HFF-Myc (cell line): Measurements from ENCODE around the gene SERPINB1.

ENCODE experiments used
- DNase-seq: peaks from one replicate; pipeline ENCODE4 v3.0.0-alpha.2; 2011; ENCODE audit warnings: low read depth; ENCODE audit errors: extremely low read depth
- H3K4me3 ChIP-seq: replicated peaks from 2 replicates; pipeline ENCODE4 v1.5.1; 2011; ENCODE audit warnings: low read depth, mild to moderate bottlenecking, control low read depth, low read length
- CTCF ChIP-seq: IDR thresholded peaks from 2 replicates; pipeline ENCODE4 v1.5.1; 2012; ENCODE audit warnings: mild to moderate bottlenecking, low read depth, low read length, control low read depth; ENCODE audit errors: missing control alignments

The SERPINB1 gene

GRCh38 chr6:2784930-2785329 is 56.7 kb downstream of the SERPINB1 start:
- no peak for DNase-seq
- no peak overlapping the region for H3K4me3 ChIP-seq
- TF ChIP-seq CTCF, result no peak

GRCh38 chr6:2784061-2784460 is 57.6 kb downstream of the SERPINB1 start:
- no peak overlapping the region for H3K4me3 ChIP-seq
- DNase-seq, result no peak
- no peak for TF ChIP-seq CTCF

GRCh38 chr6:2783188-2783963 is 58.3 kb downstream of the SERPINB1 start:
- no peak overlapping the region for H3K4me3 ChIP-seq
- no peak for DNase-seq
- TF ChIP-seq CTCF, result no peak

GRCh38 chr6:2782825-2783187 is 58.9 kb downstream of the SERPINB1 start:
- DNase-seq, result no peak
- no peak for TF ChIP-seq CTCF
- H3K4me3 ChIP-seq, result no peak overlapping the region

- no peak overlapping the region for H3K4me3 ChIP-seq
- DNase-seq, result no peak
- TF ChIP-seq CTCF, result no peak
These were observed 59.3 kb downstream of the SERPINB1 start for GRCh38 chr6:2782356-2782708.
